Stomach (tissue), 9 donors: Measurements from ENCODE around the gene SMCO2. TPM values are rescaled to one million over a fixed set of nuclear protein-coding genes. Genes with fewer than 3 reads are reported as not detected.

Experiments used
- DNase-seq, 2 donors: peaks; one replicate each; pipeline versions ENCODE4 v3.0.0 to v3.0.0-alpha.2; 2013 to 2019
- H3K27ac ChIP-seq, 5 donors: fragments of 200-600 bp in 4 of 5; sonication (generic) in 4 of 5; one replicate each; pipeline ENCODE4 v1.5.1; 2013 to 2019; ENCODE audit warnings: mild to moderate bottlenecking in 1 of 5, moderate library complexity in 1 of 5
- H3K27me3 ChIP-seq, 3 donors: fragments of 200-600 bp; sonication (generic); one replicate each; pipeline ENCODE4 v1.5.1; 2017 to 2019; ENCODE audit warnings: mixed run types in 1 of 3
- H3K36me3 ChIP-seq, 4 donors: fragments of 200-600 bp; sonication (generic); 1 replicate in 3 of 4; 2 replicates in 1 of 4; pipeline ENCODE4 v1.5.1; 2016 to 2019
- H3K4me1 ChIP-seq, 4 donors: fragments of 200-600 bp; sonication (generic); one replicate each; pipeline ENCODE4 v1.5.1; 2016 to 2019
- H3K4me3 ChIP-seq, 4 donors: fragments of 200-600 bp; sonication (generic) in 3 of 4; one replicate each; pipeline ENCODE4 v1.5.1; 2016 to 2019; ENCODE audit warnings: mild to moderate bottlenecking in 1 of 4
- H3K9me3 ChIP-seq, 4 donors: fragments of 200-600 bp; sonication (generic); one replicate each; pipeline ENCODE4 v1.5.1; 2016 to 2019
- EP300 ChIP-seq: sonication (generic); formaldehyde crosslinking; IDR thresholded peaks from one replicate; pipeline ENCODE4 v1.6.1; 2017; ENCODE audit warnings: antibody characterized with exemption
- POLR2A ChIP-seq, 4 donors: fragments of 450-650 bp; IDR thresholded peaks; one replicate each; pipeline ENCODE4 v1.6.1; 2016; ENCODE audit warnings: antibody characterized with exemption in 4 of 4, control low read depth in 2 of 4, mild to moderate bottlenecking in 1 of 4, moderate library complexity in 1 of 4
- POLR2AphosphoS5 ChIP-seq, 3 donors: sonication (generic); formaldehyde crosslinking; IDR thresholded peaks; one replicate each; pipeline ENCODE4 v1.6.1; 2016; ENCODE audit warnings: antibody characterized with exemption in 3 of 3
- WGBS, 5 donors: extraction: QIAGEN DNeasy Blood & Tissue Kit in 3 of 5; methylation state at CpG; one replicate each; pipeline versions ENCODE4 v1.1.5 to v1.1.7; 2013 to 2018; 5-methylcytosine and 5-hydroxymethylcytosine counted together
- intact Hi-C: fragments of 100-400 bp; cut with DNase I; formaldehyde crosslinking; loops from one replicate; pipeline ENCODE4 v1.15.1; 2023; ENCODE audit warnings: low total_unique reads
- polyA plus RNA-seq, 3 donors: library from polyadenylated mRNA; stranded (reverse); fragments of 200-250 nt; gene quantifications; one replicate each; pipeline ENCODE4 v1.2.3, GENCODE V29; 2013
- total RNA-seq, 5 donors: library from RNA; depleted of rRNA; stranded (reverse); fragments of >200 nt; gene quantifications; one replicate each; pipeline versions ENCODE4 v1.1.0 to v1.2.3, GENCODE V29; 2014 to 2016
- TF ChIP-seq, protein P1 (sequence below), 7 experiments: fragments of 450-650 bp in 4 of 7; fragments of 200-600 bp in 3 of 7; sonication (generic) in 3 of 7; IDR thresholded peaks; one replicate each; pipeline ENCODE4 v1.5.1; 2016 to 2019; ENCODE audit warnings: antibody characterized with exemption in 7 of 7, control low read depth in 2 of 7, mild to moderate bottlenecking in 1 of 7
- donor health status: healthy with polysubstance abuse.
- donor health status: Bipolar disorder and iron deficiency.
- donor health status: healthy.

Gene SMCO2
- total and polyA plus RNA-seq, 8 donors, result 1.2 to 2.5 TPM; not detected in 6

DNA sequence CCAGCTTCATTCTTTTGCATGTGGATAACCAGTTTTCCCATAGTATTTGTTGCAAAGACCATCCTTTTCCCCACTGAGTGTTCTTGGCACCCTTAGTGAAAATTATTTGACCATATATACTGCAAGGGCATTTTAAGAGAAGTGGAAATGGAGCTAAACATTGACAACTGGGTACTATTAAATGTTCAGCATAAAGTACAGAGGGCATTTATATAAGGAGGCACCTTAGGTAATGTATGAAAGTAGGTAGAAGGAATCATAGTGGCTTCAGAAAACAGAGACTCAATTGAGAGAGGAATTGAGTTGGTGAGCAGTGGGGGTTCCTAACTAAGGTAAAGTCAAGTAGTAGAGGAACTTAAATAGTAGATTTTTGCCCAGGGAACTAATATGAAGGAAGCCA lies 34.5 kb upstream of the SMCO2 start:
- Histone ChIP-seq H3K27ac (no peak overlapping the region), H3K27me3 (no peaks in the 10 kb centered on the region), H3K9me3 (no peaks in the 10 kb centered on the region), H3K4me3 (no peak overlapping the region), H3K4me1 (no peaks in the 10 kb centered on the region), H3K36me3 (no peaks in the 10 kb centered on the region)
- intact Hi-C loops, result no loop called here
- TF ChIP-seq EP300, result no peak
- TF ChIP-seq POLR2AphosphoS5 (IDR thresholded peaks at IDR 0.05), result no peak
- TF ChIP-seq POLR2A (IDR thresholded peaks at IDR 0.05), result no peak
- TF ChIP-seq, protein P1, sequence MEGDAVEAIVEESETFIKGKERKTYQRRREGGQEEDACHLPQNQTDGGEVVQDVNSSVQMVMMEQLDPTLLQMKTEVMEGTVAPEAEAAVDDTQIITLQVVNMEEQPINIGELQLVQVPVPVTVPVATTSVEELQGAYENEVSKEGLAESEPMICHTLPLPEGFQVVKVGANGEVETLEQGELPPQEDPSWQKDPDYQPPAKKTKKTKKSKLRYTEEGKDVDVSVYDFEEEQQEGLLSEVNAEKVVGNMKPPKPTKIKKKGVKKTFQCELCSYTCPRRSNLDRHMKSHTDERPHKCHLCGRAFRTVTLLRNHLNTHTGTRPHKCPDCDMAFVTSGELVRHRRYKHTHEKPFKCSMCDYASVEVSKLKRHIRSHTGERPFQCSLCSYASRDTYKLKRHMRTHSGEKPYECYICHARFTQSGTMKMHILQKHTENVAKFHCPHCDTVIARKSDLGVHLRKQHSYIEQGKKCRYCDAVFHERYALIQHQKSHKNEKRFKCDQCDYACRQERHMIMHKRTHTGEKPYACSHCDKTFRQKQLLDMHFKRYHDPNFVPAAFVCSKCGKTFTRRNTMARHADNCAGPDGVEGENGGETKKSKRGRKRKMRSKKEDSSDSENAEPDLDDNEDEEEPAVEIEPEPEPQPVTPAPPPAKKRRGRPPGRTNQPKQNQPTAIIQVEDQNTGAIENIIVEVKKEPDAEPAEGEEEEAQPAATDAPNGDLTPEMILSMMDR (IDR thresholded peaks at IDR 0.05), result no peak
- no peak for DNase-seq

DNA sequence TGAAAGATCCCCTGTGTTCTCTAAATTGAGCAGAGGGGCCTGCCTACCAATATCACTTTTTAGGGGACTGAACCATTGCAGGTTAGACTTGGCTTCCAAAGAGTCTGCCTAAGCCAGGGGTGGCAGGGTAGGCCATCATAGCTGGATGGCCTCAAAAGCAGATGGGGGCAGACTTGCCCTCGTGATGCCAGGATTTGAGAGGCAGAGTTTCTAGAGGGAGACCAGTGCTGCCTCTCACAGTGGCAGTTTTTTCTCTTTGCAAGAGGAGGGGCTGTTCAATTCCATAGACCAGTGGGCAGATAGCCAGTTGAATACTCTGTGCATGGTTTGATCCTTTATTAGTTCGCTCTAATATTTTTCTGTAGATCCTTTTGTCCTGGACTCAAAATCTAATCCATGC lies 23.8 kb upstream of the SMCO2 start:
- no peak for DNase-seq
- H3K27ac ChIP-seq, result no peak overlapping the region
- H3K27me3 ChIP-seq, result no peaks in the 10 kb centered on the region
- WGBS, 5 donors, result 76 to 90% (median 88%) methylated on average over 2 of the region's 2 CpGs
- peaks cover 0 to 22% (median 14%) of the 10 kb centered on the region in 4 donors for H3K36me3 ChIP-seq
- no peaks in the 10 kb centered on the region for H3K4me1 ChIP-seq
- TF ChIP-seq, protein P1 (IDR thresholded peaks at IDR 0.05), result no peak
- TF ChIP-seq POLR2A (IDR thresholded peaks at IDR 0.05) (no peak), POLR2AphosphoS5 (IDR thresholded peaks at IDR 0.05) (no peak), EP300 (no peak)
- no peak overlapping the region for H3K4me3 ChIP-seq
- no peaks in the 10 kb centered on the region for H3K9me3 ChIP-seq
- intact Hi-C loops, result no loop called here

DNA sequence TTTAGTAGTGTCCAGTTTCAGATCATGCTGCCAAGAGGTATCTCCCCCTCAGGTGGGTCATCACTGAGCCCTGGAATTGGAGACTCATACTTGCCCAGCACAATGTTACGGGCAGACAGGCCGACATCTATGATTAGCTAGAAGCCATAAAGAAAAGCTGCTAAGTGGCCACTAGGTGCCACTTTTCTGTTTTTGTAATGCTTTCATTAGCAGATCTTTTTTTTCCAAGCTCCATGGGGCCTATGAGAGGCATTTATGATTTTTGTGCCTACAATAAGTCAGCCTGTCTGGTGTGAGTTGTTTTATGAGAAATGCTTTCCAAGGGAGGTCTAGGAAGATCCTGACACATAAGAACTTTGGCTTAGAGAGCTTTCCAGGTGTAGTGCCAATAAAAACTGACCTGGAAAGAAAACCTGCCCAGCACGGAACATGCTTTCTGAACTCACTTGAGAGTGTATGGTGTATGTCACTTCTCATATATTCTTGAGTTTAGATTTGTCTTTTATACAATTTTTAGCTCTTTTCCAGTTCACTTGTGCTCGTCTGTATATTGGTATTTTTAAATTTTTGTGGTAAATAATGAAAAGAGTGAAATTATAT lies 21.8 kb upstream of the SMCO2 start:
- no peak for TF ChIP-seq POLR2AphosphoS5 (IDR thresholded peaks at IDR 0.05)
- TF ChIP-seq, protein P1 (IDR thresholded peaks at IDR 0.05), result peak in 5 of 7 experiments; percentile 26 to 48 (median 42)
- H3K4me3 ChIP-seq, result no peak overlapping the region
- intact Hi-C loops, result no loop called here
- peaks cover 0 to 6% (median 0%) of the 10 kb centered on the region in 4 donors for H3K36me3 ChIP-seq
- no peaks in the 10 kb centered on the region for H3K27me3 ChIP-seq
- H3K9me3 ChIP-seq, result no peaks in the 10 kb centered on the region
- no peak overlapping the region for H3K27ac ChIP-seq
- H3K4me1 ChIP-seq, result no peaks in the 10 kb centered on the region
- DNase-seq, result peak in 1 of 2 donors; percentile 82
- WGBS, 5 donors, result 63 to 77% (median 70%) methylated on average over 4 of the region's 4 CpGs

DNA sequence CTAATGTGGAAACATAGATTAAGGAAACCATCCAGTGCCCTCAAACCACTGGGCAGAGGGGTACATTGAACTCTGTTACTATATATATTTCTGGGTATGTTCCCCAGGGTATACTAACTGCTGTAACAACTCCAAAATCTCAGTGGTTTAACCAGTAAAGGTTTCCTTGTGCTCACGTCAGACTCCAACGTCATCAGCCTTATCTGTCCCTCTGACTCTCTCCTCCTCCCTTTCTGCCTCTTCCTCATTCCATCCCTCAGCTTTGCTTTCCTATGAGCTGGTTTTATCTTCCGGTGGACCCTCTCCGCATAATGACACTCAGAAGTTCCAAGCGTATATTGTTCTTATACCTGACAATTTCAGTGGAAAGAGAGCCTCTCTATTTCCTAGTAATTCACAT lies 21.2 kb upstream of the SMCO2 start:
- Histone ChIP-seq H3K36me3 (peaks cover 0 to 6% (median 0%) of the 10 kb centered on the region in 4 donors), H3K27me3 (no peaks in the 10 kb centered on the region), H3K4me1 (no peaks in the 10 kb centered on the region), H3K4me3 (no peak overlapping the region), H3K9me3 (no peaks in the 10 kb centered on the region), H3K27ac (no peak overlapping the region)
- 79 to 88% (median 83%) methylated on average over 5 of the region's 5 CpGs for WGBS, 5 donors
- intact Hi-C loops, result no loop called here
- no peak for DNase-seq
- no peak for TF ChIP-seq EP300

DNA sequence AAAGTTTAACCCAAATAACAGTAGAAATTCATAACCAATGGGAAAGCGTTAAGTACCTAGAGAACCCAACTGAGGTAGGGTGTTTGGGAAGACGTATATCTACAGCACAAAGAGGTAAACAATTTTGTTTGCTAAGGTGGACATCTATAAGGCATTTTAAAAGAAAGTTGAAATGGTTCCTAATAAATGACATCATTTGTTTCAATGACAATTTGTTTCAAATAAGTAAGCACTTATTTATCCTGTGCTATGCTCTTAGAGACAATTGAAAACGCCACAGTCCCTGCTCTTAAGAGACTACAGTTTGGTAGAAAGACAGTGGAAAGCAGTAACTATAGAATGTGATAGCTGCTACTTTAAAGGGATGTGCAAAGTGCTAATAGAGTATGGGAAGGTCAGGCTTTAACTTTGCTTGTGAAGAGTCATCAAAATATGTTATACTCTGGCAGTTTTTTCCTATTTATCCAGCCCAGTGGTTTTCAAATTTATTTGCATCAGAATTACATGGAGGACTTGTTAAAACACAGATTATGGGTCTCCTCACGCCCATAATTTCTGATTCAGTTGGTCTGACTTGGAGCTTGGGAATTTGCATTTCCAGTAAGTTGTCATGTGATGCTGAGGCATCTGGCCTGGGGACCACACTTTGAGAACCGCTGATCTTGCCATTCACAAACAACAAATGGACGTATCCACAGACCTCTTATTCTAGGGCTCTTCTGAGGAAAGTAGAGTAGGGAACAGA lies 19.6 kb upstream of the SMCO2 start:
- H3K4me3 ChIP-seq, result no peak overlapping the region
- TF ChIP-seq POLR2A (IDR thresholded peaks at IDR 0.05) (no peak), EP300 (no peak), POLR2AphosphoS5 (IDR thresholded peaks at IDR 0.05) (no peak)
- TF ChIP-seq, protein P1 (IDR thresholded peaks at IDR 0.05), result no peak
- no peaks in the 10 kb centered on the region for H3K4me1 ChIP-seq
- no peak overlapping the region for H3K27ac ChIP-seq
- WGBS, 5 donors, result 93 to 96% (median 94%) methylated on average over 6 of the region's 6 CpGs
- H3K9me3 ChIP-seq, result no peaks in the 10 kb centered on the region
- H3K27me3 ChIP-seq, result no peaks in the 10 kb centered on the region
- H3K36me3 ChIP-seq, result no peaks in the 10 kb centered on the region
- intact Hi-C loops, result no loop called here
- no peak for DNase-seq
